Activated CD8-positive, alpha-beta memory T cell treated with anti-CD3 and anti-CD28 coated beads, Interleukin-2, amount 50 U/mL, for 24 hours (primary cell): ENCODE measurements around the gene HIPK1.

Source experiments
- DNase-seq: peaks from one replicate; pipeline ENCODE4 v3.0.0-alpha.2; 2020; ENCODE audit errors: extremely low read depth

HIPK1 gene

GRCh38 chr1:113928941-113929749, at the start of gene HIPK1:
Gene HIPK1 (plus strand): TSS chr1:113929324.
- peak; percentile 79 for DNase-seq

GRCh38 chr1:113879739-113880038, 49.4 kb upstream of the HIPK1 start:
- no peak for DNase-seq

GRCh38 chr1:113881661-113882060, 47.5 kb upstream of the HIPK1 start:
- no peak for DNase-seq

GRCh38 chr1:113886417-113887401, 42.4 kb upstream of the HIPK1 start:
- DNase-seq, result no peak

GRCh38 chr1:113887402-113888175, 41.5 kb upstream of the HIPK1 start, which contains the start of gene BCL2L15:
Gene BCL2L15 (minus strand): TSS chr1:113887581. CDS start chr1:113887375, 206 bp downstream.
- DNase-seq, result no peak

GRCh38 chr1:113890816-113891215, 38.3 kb upstream of the HIPK1 start:
- DNase-seq, result no peak

- DNase-seq, result no peak
Observed at GRCh38 chr1:113891631-113892220, 37.4 kb upstream of the HIPK1 start.

GRCh38 chr1:113893267-113893666, 35.9 kb upstream of the HIPK1 start:
- no peak for DNase-seq

- no peak for DNase-seq
Observed at GRCh38 chr1:113895098-113895497, 34.0 kb upstream of the HIPK1 start.

- DNase-seq, result no peak
Observed at GRCh38 chr1:113895961-113896360, 33.2 kb upstream of the HIPK1 start.

GRCh38 chr1:113898241-113898814, 30.8 kb upstream of the HIPK1 start:
- no peak for DNase-seq

- no peak for DNase-seq
Observed at GRCh38 chr1:113899111-113899510, 30.0 kb upstream of the HIPK1 start.

GRCh38 chr1:113901191-113901590, 27.9 kb upstream of the HIPK1 start:
- no peak for DNase-seq

GRCh38 chr1:113903501-113904292, 25.4 kb upstream of the HIPK1 start:
- no peak for DNase-seq

GRCh38 chr1:113904293-113904673, 24.8 kb upstream of the HIPK1 start:
- no peak for DNase-seq

GRCh38 chr1:113904674-113905434, 24.3 kb upstream of the HIPK1 start, which contains the start of the genes AP4B1 and DCLRE1B:
Gene AP4B1 (minus strand): TSS chr1:113904799. CDS start chr1:113904717, 82 bp downstream.
Gene DCLRE1B (plus strand): TSS chr1:113905326. CDS start chr1:113905587, 261 bp downstream.
- DNase-seq, result peak; percentile 92

- DNase-seq, result no peak
Observed at GRCh38 chr1:113905435-113905861, 23.7 kb upstream of the HIPK1 start.

GRCh38 chr1:113912594-113913311, 16.4 kb upstream of the HIPK1 start:
- no peak for DNase-seq

GRCh38 chr1:113913312-113913668, 15.8 kb upstream of the HIPK1 start:
- DNase-seq, result no peak
